Stimulated activated naive CD4-positive, alpha-beta T cell (primary cell): ENCODE results near the gene TENM4.

Source experiments
- DNase-seq, 6 experiments: peaks; one replicate each; lab custom pipeline; 2025; lab: John Stamatoyannopoulos, UW

Gene TENM4

DNA sequence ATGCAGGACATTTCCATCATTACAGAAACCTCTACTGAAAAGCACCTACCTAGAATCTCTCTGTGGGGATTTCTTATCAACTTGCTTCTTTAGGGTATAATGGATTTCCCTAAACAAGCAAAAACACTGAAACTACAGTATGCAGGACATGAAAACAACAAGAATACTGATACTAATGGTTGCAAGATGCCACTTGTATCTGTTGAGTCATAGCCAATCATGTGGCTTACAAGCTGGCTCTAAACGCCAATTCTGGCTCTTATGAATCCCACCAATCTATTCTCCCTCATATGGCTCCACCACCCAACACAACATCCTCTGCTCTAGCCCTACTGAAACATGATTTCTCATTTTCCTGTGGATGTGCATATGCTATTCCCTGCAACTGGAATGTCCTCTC lies 22.6 kb downstream of the TENM4 start:
- no peak for DNase-seq

DNA sequence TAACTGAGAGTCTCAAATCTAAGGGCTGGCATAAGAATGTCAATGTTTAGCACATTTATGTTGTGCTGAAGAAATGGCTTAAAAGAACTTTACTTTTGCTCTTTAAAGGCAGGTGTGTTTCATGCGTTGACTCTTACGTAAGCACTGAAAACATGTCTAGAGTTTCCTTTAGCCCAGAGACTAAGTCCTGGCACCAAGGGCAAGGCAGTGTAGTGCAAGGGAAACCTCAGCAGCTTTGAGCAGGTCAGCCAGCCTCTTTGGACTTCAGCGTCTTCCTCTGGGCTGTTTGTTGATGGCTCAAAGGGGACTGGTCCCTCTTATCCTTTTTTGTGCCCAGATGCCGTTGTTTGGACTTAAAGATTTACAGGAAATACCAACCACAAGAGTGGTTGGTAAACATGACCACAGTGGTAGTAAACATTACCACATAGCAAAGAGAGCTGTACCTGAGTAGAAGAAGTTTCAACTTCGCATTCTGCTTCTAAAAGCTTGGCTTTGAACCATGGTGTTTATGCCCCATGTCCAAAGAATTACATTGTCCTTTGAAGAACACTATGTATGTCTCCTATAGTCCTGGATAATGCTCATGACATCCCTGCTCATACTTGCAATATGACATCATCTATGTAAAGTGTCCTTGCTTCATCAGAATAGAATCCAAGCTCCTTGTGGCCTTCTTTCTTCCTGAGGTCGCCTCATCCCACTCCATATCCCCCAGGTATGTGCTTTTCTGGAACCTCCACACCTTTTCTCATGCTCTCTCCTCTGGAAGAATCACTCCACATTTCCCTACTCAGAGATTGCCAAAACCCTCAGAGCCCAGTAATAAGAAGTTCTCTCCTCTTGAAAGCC lies 23.5 kb downstream of the TENM4 start:
- no peak for DNase-seq

DNA sequence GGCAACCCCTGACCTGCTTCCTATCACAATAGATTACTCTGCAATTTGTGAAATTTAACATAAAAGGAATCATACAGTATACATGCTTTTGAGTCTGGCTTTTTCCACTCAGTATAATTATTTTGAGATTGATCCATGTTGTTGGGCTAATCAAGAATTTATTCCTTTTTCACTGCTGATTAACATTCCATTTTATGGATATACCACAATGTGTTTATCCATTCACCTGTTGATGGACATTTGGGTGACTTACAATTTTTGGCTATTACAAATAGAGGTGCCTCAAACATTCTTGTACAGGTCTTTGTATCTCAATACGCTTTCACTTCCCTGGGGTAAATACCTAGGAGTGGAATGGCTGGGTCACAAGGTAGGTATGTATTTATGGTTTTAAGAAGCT lies 24.9 kb downstream of the TENM4 start:
- DNase-seq = no peak

DNA sequence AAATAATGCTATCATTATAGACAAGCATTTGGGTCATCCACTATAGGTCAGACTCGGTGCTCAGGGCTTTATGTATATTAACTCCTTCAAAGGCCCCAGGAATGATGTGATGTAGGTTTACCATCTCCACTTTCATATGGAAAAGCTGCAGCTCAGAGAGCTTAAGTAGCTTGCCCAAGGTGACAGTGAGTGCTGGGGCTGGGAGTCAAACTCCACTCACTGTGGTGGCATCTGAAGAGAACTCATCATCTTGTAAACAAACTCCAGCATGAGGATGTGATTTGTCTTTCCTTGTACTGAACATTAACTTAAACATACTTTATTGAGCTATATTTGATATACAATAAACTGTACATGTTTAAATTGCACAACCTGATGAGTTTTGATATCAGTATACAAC lies 25.4 kb downstream of the TENM4 start:
- DNase-seq = no peak

DNA sequence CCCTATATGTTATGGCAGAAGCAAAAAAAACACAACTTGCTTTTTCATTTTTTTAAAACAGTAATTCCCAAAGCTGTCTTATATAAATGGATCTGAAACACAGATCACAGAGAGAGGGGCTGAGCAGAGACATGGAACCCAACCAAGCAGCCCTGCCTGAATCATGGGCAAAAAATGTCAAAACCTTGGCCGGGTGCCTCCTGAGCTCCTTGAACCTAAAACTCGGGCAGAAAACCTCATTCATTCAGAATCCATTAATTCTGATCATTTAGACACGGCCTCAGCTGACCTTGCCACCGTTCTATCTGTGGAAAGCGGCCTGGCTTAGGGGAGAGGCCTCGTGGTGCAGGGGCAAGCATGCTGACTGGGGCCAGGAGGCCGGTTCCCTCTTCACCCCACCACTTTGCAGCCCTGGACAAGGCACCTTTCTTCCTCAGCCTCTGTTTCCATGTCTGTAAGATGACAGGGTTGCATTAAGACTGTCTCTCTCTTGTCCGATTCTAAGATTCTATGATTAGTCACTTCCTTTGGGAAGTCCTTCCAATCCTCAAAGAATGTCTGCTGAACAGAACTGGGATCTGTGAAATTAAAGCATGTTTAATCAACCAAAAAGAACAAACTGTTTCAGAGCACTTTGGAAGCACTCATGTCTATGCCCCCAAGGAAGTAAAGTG lies 26.0 kb downstream of the TENM4 start:
- DNase-seq = no peak

DNA sequence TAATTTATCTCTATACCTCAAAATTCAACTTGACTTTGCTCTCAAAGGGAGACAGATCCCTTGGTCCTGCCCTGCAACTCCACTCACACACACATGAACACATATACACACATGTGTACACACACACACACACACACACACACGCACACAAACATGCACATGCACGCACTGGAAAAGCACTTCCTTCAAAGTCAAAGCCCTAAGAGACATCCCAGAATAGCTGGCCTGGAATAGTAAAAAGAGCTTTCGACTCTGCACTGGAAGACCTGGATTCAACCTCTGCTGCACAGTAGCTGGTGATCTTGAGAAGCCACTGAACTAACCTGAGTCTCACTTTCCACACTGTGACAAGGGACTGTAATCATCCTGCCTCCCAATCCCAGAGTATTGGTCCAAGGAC lies 26.8 kb downstream of the TENM4 start:
- no peak for DNase-seq

DNA sequence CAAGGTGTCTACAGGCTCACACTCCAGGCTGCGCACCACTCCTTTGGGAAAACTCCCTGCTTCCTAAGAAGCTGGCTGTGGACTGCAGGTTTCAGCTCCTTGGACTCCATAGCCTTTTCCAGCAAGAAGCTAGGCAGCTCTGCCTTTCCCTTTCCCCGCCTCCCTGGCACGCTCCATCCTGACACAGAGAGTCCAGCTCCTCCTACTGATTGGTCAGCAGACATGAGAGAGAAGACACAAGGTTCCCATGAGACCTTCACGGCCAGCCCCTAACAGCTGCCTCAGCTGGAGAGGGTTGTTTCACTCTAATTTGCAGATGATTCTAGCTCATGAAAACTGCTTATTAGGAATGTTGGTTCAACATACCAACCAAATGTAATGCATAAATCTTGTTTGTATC lies 27.6 kb downstream of the TENM4 start:
- no peak for DNase-seq

DNA sequence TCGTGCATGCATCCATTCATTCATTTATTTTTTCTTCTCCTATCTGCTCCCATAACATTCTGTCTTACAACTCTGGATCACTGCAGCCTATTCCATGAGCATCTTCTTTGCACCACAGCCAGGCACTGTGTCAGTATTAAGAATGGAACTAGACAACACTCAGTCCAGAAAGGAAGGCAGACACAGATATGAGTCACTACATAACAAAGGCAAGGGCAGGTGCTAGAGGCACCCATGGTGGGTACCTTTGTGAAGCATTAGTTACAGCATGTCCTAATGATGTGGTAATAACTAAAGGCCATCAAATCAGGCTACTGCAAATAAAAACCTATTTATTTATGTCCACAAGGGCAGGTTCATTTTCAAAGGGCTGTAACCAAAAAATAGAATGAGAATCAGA lies 28.1 kb downstream of the TENM4 start:
- DNase-seq = no peak

DNA sequence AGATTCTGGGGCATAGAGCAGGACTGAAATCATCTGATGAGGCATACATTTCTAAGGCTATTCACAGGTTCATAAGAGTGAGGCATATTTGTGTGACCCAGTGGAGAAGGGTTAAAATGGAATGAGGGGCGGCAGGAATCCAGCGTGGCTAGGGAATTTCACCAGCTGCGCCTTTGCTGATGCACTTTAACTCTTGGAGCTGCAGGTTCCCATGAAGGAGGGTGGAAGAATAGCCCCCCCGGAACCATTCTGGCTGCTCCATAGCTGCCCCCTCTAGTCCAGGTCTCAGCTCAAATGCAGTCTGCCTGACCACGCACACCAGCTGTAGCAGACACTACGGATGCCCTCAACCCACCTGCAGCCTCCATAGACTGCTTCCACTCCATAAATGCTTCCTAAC lies 31.5 kb downstream of the TENM4 start:
- no peak for DNase-seq

DNA sequence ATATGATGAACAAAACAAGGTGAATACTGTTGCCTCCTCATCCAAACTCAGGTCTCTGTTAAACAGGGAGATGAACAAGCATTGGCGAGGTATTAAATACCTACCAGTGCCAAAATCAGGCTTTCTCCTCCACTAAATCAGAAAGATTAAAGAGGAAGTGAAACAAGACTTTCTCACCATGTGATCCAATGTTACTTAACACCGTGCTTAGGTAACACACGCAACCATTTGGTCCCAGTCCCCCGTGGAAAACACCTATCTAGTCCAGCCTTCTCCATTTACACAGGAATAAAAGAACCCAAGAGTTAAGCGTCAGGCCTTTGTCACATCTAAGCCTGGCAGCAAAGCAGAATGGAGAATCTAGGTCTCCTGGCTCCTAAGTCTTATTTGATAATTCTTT lies 34.5 kb downstream of the TENM4 start:
- DNase-seq = no peak

DNA sequence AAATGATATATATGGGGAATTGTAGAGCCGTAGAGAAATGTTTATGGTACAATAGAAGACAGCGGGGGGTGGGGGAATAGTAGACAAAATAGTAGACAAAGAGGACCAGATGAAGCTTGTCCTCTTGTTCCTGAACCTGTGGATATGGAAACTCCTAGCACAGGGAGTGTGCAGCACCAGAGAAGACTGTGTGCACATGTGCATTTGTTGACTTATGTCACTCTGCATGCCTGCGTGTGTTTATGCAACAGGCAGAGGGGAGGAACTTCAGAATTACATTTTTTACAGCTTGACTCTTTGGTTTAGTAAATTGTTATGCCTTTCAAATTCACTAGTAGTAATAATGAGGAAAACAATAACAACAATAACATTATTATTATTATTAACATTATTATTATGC lies 36.0 kb downstream of the TENM4 start:
- DNase-seq = no peak

DNA sequence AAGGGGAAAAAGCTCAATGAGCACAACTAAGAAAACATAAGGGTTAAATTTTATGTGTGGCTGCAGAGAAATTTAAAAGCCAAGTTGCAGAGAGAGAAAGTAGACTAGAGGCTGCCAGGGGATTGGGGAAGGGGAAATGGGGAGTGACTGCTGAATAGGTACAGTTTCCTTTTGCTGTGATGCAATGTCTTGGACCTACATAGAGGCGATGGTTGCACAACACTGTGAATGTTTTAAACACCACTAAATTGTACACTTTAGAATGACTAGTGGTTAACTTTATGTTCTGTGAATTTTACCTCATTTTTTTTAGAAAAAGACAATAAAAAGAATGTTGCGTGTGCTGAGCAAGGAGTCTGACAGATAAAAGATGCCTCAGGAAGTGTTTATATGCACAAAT lies 36.5 kb downstream of the TENM4 start:
- no peak for DNase-seq

DNA sequence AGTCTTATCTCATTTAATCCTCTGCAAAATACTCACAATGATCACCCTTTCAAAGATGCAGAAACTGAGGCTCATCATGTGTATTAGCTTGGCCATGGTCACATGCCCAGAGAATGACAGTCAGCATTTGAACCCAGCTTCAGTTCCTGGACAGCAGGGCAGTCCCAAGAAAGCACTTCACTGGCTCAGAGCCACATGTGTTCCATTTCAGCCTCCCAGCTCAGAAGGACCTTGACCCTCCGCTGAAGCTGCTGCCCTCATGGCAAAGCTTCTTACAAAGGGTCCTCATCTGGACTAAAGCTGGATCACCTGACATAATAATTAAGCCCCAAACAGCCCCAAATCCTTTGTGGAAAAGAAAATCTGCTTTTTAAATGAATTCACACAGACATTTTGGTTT lies 37.0 kb downstream of the TENM4 start:
- no peak for DNase-seq

DNA sequence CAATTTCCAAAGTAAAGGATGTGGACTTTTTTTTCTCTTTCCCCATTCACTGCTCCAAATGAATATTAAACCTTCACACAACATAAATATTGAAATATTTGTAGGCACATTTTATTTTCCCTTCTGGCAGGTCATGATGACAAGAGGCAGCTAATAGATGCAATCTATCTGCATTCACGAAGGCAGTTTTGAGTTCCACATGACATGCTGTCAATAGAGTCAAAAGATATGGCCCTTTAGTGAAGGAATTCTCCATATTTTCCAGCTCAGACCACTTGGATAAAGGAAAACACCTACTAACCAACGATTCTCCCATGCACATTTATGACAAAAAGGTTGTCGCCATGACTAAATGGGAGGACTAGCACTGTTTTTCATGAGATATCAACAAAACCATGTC lies 37.9 kb downstream of the TENM4 start:
- no peak for DNase-seq

DNA sequence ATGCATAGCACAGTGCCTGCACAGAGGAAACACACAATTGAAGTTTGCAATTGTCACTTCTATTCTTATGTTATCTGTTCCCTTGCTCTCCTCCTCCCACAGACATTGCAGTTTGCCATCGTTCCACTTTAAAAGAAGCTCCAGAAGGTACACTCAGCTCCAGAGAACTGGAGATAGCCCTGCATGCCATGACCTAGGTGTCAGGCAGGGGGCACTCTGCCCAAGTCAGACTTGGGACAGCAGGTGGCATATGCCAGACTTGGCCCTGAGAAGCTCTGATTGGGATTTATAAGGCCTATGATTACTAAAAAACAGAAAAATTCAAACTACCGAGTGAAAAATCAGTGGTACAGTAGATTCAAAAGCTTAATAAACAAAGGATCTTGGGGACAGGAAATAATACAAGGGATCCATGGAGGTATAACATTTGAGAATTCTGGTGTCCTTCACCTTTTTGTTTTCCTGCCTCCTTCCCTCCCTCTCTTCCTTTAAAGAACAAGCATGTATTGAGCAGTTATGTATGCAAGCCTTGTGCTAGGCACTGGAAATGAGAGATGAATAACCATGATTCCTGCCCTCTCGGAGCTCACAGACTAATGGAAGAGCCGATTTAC lies 40.0 kb downstream of the TENM4 start:
- no peak for DNase-seq

DNA sequence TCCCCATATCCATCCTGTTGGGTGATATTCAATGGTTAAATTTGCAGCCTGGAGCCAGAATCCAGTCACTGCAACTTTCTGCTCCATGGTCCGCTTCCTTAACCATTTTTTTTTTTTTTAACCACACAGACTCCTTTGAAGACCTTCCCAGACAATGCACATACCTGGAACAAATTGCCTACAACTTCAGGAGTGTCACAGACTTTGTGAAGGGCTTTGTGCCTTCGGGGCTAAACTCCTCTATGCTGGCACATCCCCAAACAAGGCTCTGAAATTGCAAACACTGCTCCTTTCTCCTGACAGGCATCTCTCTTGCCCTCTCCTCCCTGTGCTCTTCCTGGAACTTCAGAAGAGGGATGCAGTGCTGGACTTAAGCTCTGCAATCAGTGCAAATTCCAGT lies 40.6 kb downstream of the TENM4 start:
- DNase-seq = no peak

DNA sequence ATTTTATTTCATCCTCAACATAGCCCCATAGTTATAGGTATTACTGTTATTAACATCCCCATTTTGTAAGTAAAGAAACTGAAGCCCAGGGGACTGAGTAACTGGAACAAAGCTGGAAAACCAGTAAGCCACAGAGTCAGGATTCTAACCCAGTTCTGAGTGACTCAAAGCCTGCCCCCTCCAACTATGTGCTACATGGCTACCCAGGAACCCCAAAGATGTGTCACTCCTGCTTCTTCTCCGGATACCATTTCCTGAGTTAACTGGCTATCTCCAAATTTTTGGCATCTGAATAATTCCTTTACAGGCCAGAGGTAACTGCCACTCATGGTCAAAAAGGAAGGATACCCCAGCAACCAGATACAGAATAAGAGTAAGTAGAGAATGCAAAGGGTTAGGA lies 43.6 kb downstream of the TENM4 start:
- no peak for DNase-seq

DNA sequence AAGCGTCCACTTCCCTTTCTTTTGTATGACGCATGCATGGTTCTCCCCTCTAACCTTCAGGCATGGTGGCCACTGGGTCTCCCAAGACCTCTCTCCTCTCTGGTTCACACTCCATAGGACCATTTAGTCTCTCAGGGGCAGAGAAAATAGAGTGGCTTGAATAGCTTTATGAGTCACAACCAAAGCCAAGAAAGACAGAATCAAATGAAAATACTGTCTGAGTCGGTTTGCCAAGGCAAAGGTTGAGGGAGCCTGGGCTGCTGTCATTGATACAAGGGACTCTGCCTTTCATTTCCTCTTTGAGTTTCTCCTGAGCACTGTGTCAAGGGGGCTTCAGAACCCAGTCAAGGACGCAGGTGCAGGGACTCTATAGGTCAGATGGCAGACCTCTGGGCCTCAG lies 44.2 kb downstream of the TENM4 start:
- DNase-seq = no peak

DNA sequence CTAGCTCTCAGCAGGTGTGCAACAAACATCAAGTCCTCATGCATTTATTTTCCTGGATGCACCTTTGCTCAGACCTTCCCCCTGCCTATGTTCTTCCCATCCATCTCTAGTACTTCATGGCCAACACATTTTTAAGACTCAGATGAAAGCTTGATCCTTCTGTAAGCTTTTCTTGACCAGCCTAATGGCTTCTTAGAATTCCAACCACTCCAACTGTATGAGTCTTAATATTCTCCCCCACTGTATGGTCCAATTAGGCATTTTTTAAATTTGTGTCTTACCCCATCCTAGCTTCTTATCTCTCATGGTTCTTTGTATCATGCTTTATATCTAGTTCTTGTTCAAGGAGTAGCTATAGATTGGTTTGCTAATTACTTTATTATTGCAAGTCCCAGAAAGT lies 44.8 kb downstream of the TENM4 start:
- no peak for DNase-seq

DNA sequence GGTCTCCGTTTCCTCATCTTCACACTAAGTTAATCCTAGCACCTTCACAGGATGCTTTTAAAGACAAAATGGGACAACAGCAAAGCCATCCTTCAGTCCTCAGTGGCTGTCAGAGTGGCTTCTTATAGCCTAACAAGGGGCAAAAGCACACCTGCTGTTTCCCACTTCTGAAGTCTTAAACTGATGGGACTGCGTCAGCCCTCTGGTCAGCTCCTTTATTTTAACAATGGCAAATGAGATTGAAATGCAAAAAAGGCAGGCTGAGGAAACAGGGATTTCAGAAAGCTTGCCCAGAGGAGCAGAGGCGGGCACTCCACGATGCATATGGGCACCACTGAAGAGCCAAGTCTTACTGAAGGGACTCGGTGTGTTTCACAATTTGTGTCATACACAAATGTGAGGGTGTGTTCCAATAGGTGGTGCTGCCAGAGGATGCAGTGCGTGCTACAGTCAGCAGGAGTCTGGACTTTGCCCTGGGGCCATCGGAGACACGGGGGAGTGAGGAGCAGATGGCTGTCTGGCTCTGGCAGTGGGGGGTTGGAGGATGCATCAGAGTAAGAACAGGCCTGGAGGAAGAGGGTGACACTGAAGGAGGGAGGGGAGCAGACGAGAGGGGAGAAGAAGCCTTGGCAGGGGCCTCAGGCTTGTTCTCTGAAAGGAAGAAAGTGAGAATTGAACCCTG lies 47.3 kb downstream of the TENM4 start:
- DNase-seq = no peak

DNA sequence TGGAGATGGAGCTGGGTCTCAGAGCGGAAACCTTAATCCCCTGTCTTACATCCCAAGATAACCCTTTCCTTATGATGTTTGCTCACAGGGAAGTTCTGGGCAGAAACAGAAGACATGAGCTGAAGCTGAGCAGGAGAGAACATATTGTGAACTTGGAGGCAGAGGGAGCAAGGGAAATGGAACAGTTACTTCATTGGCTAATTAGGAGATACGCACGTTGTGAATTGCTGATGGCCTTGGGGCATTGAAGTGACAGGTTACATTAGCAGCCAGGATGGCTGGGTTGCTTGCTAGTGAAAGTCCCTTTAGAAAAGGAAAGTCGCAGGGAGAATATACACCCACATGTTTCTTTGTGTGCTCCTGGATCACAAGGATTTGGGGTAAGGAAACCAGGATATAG lies 48.7 kb downstream of the TENM4 start:
- DNase-seq = no peak

DNA sequence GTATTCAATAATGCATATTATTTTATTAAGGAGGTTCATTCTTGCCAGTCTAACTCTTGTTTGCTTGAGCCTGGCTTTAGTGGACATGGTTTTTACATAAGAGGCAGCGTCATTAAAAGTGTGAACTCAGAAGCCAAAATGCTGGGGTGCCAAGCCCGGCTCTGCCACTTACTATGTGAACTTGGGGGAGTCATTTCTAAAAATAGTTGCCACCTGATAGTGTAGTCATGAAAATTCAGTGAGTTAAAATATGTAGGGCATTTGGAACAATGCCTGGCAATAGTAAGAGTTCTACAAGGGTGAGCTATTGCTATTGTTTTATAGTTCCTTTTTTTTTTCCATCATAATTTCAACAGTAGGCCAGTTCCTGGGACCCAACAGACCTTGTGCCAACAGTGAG lies 49.9 kb downstream of the TENM4 start:
- no peak for DNase-seq

DNA sequence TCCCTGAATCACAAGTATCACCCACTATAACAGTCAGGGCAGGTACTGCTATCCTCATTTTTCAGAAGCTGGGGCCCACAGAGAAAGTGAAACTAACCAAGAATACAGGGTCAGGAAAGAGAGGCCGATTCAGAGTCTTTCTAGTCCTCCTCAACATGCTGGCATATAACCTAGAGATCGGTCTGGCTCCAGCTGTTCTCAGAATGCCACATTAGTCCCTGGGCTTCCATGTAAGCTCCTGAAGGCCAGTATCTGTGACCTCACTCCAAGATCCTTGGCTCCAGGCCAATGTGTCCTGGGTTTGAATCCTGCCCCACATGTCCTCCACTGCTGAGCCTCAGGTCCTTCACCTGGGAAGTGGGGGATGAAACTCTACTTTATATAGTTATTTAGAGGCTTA lies 50.4 kb downstream of the TENM4 start:
- no peak for DNase-seq
